ENCODE results near the gene TMEM184B. TPM values are rescaled to one million over a fixed set of nuclear protein-coding genes. Genes with fewer than 3 reads are reported as not detected.

The TMEM184B gene
- total RNA-seq, 1 donor from 2014 or later: 42.6 TPM

DNA sequence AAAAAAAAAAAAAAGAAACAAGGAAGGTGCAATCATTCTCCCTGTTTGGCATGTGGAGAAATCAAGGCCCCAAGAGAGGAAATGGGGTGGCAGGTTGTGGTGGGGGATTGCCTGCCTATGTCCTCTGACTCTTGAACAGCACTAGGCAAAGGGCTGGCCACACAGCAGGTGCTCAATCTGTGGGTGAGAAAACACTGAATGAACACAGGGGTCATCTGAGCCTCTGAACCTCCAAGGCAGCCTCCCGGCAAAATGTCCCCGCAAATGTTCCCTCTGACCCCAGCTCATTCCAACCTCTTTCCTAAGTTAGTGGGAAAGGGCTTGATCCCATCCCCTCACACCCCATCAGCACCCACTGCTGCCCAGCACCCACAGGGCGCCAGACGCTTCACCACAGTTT lies 95.8 kb downstream of the TMEM184B start:
- TF ChIP-seq, protein P1, sequence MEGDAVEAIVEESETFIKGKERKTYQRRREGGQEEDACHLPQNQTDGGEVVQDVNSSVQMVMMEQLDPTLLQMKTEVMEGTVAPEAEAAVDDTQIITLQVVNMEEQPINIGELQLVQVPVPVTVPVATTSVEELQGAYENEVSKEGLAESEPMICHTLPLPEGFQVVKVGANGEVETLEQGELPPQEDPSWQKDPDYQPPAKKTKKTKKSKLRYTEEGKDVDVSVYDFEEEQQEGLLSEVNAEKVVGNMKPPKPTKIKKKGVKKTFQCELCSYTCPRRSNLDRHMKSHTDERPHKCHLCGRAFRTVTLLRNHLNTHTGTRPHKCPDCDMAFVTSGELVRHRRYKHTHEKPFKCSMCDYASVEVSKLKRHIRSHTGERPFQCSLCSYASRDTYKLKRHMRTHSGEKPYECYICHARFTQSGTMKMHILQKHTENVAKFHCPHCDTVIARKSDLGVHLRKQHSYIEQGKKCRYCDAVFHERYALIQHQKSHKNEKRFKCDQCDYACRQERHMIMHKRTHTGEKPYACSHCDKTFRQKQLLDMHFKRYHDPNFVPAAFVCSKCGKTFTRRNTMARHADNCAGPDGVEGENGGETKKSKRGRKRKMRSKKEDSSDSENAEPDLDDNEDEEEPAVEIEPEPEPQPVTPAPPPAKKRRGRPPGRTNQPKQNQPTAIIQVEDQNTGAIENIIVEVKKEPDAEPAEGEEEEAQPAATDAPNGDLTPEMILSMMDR (IDR thresholded peaks at IDR 0.05; ENCODE audit: insufficient read depth, low read length, poor library complexity, severe bottlenecking): no peak
- DNase-seq (ENCODE audit: low read depth): no peak
- H3K27me3 ChIP-seq (ENCODE audit: control insufficient read depth, insufficient read depth, low read length): no peaks in the 10 kb centered on the region

DNA sequence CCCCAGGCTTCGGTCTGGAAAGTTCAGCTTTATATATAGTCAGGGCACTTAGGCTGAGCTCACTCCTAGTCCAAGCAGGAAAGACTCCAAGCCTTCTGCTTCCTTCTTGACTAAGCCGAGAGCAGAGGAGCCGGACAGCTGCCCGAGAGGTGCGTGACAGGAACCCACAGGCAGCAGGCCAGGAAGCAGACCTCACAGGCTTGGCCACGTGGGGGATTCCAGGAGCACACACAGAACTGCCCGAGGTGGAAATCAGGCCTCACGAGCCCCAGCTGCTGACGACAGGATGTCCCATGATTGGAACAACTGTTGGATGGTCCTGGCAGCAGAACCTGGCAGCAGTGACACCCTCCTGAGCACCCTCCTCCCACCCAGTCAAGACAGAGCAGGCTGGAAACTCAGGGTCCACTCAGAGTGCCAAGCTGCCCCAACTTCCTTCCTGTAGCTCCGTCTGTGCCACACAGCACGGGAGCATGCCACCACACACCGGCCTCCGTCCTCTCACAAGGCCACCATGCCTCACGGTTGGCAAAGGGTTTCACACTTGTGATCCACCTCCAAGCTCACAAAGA lies 96.6 kb downstream of the TMEM184B start:
- Histone ChIP-seq H3K27me3 (ENCODE audit: control insufficient read depth, insufficient read depth, low read length) (no peaks in the 10 kb centered on the region), H3K36me3 (ENCODE audit: control insufficient read depth, insufficient read depth, low read length) (no peaks in the 10 kb centered on the region), H3K4me3 (ENCODE audit: low read depth, low read length) (no peak overlapping the region)
- TF ChIP-seq, protein P1 (IDR thresholded peaks at IDR 0.05; ENCODE audit: insufficient read depth, low read length, poor library complexity, severe bottlenecking): no peak
- peak; percentile 53 for DNase-seq (ENCODE audit: low read depth)

More for the DNA sequence above, 95.8 kb downstream of the TMEM184B start:
- Histone ChIP-seq H3K4me3 (ENCODE audit: low read depth, low read length) (no peak overlapping the region), H3K36me3 (ENCODE audit: control insufficient read depth, insufficient read depth, low read length) (no peaks in the 10 kb centered on the region)

DNA sequence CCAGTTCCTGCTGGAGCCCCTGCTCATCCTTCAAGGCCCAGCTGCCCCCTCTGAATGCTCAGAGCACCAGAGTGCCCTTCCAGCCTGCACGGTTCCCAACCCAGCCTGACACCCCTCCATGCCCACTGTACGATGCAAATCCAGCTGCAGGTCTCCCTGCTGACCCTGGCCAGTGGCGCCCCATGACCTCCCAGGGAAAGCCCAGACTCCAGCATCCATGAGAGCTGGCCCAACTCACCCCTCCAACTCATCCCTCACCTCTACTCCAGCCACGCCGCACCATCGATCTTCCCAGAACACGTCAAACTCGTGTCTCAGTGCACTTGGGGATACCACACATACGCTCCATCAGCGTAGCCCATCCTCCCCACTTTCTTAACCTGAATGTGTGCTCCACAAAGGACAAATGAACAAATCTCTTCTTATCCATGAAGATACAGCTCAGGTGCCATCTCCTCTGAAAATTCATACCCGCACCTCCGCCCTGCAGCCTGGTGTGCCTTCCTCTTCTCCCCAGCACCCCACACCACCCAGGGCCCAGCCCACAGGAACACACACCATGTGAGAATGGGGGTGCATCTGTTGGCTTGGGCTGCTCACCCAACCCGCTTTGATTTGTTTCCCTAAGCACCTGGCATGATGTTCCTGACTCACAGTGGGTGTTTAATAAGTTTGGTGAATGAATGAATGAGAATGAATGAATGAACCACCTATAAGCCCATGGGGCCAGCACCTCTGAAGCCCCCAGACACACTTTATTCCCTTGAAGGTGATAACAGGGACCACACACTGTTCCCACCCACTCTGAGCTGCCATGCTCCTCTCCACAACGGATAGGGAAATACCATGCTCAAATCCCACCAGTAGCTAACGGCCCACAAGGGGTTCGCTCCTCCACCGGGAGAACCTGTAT lies 97.3 kb downstream of the TMEM184B start:
- Histone ChIP-seq H3K4me3 (ENCODE audit: low read depth, low read length) (no peak overlapping the region), H3K36me3 (ENCODE audit: control insufficient read depth, insufficient read depth, low read length) (no peaks in the 10 kb centered on the region), H3K27me3 (ENCODE audit: control insufficient read depth, insufficient read depth, low read length) (no peaks in the 10 kb centered on the region)
- no peak for DNase-seq (ENCODE audit: low read depth)
- TF ChIP-seq, protein P1 (IDR thresholded peaks at IDR 0.05; ENCODE audit: insufficient read depth, low read length, poor library complexity, severe bottlenecking): no peak

DNA sequence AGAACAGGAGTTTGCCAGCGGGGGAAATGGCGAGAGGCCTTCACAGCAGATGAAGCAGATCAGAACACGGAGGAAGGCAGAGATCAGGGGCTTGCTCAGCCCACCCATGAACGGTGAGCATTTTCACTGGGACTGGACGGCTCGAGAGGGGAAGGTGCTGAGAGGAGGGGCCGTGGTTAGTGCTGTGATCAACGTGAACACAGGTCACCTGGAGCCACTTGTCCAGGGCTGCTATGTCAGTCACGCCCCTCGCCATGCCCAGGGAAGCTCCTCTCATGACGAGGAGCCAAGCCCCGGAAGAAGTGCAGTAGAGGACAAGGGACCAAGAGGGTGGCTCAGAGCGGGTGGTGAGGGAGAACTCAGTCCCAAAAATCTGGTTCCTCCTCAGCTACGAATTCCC lies 98.2 kb downstream of the TMEM184B start:
- no peak for DNase-seq (ENCODE audit: low read depth)
- H3K36me3 ChIP-seq (ENCODE audit: control insufficient read depth, insufficient read depth, low read length): no peaks in the 10 kb centered on the region
- TF ChIP-seq, protein P1 (IDR thresholded peaks at IDR 0.05; ENCODE audit: insufficient read depth, low read length, poor library complexity, severe bottlenecking): no peak
- H3K27me3 ChIP-seq (ENCODE audit: control insufficient read depth, insufficient read depth, low read length): no peaks in the 10 kb centered on the region
- no peak overlapping the region for H3K4me3 ChIP-seq (ENCODE audit: low read depth, low read length)

DNA sequence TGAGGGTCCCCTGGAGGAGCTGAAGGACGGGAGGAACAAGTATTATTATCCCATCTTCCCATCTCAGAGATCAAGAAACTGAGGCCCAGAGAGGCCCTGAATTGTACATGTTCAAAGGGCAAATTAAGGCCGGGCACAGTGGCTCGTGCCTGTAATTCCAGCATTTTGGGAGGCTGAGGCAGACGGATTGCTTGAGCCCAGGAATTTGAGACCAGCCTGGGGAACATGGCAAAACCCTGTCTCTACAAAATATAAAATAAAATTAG lies 99.2 kb downstream of the TMEM184B start:
- Histone ChIP-seq H3K36me3 (ENCODE audit: control insufficient read depth, insufficient read depth, low read length) (no peaks in the 10 kb centered on the region), H3K27me3 (ENCODE audit: control insufficient read depth, insufficient read depth, low read length) (no peaks in the 10 kb centered on the region), H3K4me3 (ENCODE audit: low read depth, low read length) (no peak overlapping the region)
- DNase-seq (ENCODE audit: low read depth): no peak
- TF ChIP-seq, protein P1 (IDR thresholded peaks at IDR 0.05; ENCODE audit: insufficient read depth, low read length, poor library complexity, severe bottlenecking): no peak
